Measurements from ENCODE around the gene TMEM151B. TPM values are rescaled to one million over a fixed set of nuclear protein-coding genes. Genes with fewer than 3 reads are reported as not detected.
"Not testable (repeated sequence)": the region's sequence is repeated elsewhere in the genome, so short reads cannot be mapped to it uniquely, and the experiment has no call there.

Gene TMEM151B
- total RNA-seq, 3 donors from 2014 or later (not counting 1 experiment from before 2014, with no cell fraction given) = not detected

GRCh38 chr6:44230034-44230675 lies 40.1 kb upstream of the TMEM151B start:
- H3K27me3 ChIP-seq (ENCODE audit: control insufficient read depth, insufficient read depth, low read length) = no peaks in the 10 kb centered on the region
- Mint-ChIP-seq H3K4me3 (no peak overlapping the region), H3K4me1 (no peaks in the 10 kb centered on the region), H3K27ac (no peak overlapping the region), H3K36me3 (no peaks in the 10 kb centered on the region), H3K27me3 (ENCODE audit: low read depth in 2 of 2) (no peaks in the 10 kb centered on the region), H3K9me3 (no peaks in the 10 kb centered on the region)
- intact Hi-C loops (cut with micrococcal nuclease) = no loop called here
- DNase-seq (no peak), ATAC-seq (no peak)
- no peak for TF ChIP-seq CTCF (IDR thresholded peaks at IDR 0.05)
- no peaks in the 10 kb centered on the region for H3K9me3 ChIP-seq (ENCODE audit: control insufficient read depth, insufficient read depth, low read length)
- WGBS (ENCODE audit: insufficient coverage) = 96% methylated on average over 9 of the region's 10 CpGs
- no peak overlapping the region for H3K4me3 ChIP-seq (ENCODE audit: low read length)
- no peaks in the 10 kb centered on the region for H3K36me3 ChIP-seq (ENCODE audit: control insufficient read depth, insufficient read depth, low read length)
- peaks cover 7% of the 10 kb centered on the region for H3K4me1 ChIP-seq (ENCODE audit: control insufficient read depth, insufficient read depth, low read length)
- H3K27ac ChIP-seq (ENCODE audit: low read length) = no peak overlapping the region

- H3K27ac ChIP-seq (ENCODE audit: low read length); H3K4me3 ChIP-seq (ENCODE audit: low read length); ATAC-seq; H3K27me3 ChIP-seq (ENCODE audit: control insufficient read depth, insufficient read depth, low read length); intact Hi-C loops (cut with micrococcal nuclease); H3K4me1 Mint-ChIP-seq; H3K27ac Mint-ChIP-seq; H3K4me3 Mint-ChIP-seq; H3K9me3 ChIP-seq (ENCODE audit: control insufficient read depth, insufficient read depth, low read length); H3K36me3 Mint-ChIP-seq; H3K27me3 Mint-ChIP-seq (ENCODE audit: low read depth in 2 of 2); DNase-seq; H3K9me3 Mint-ChIP-seq; H3K4me1 ChIP-seq (ENCODE audit: control insufficient read depth, insufficient read depth, low read length); H3K36me3 ChIP-seq (ENCODE audit: control insufficient read depth, insufficient read depth, low read length): not testable (repeated sequence)
- 83% methylated on average over 9 of the region's 9 CpGs for WGBS (ENCODE audit: insufficient coverage)
Measured at GRCh38 chr6:44231426-44231825, 38.8 kb upstream of the TMEM151B start.

- ATAC-seq = no peak
- H3K9me3 ChIP-seq (ENCODE audit: control insufficient read depth, insufficient read depth, low read length) = no peaks in the 10 kb centered on the region
- H3K4me1 ChIP-seq (ENCODE audit: control insufficient read depth, insufficient read depth, low read length) = peaks cover 17% of the 10 kb centered on the region
- Mint-ChIP-seq H3K9me3 (no peaks in the 10 kb centered on the region), H3K27me3 (ENCODE audit: low read depth in 2 of 2) (no peaks in the 10 kb centered on the region), H3K27ac (no peak overlapping the region), H3K36me3 (no peaks in the 10 kb centered on the region), H3K4me3 (peak overlapping the region; percentile 9), H3K4me1 (peaks cover 0 to 8% of the 10 kb centered on the region in 2 donors)
- WGBS (ENCODE audit: insufficient coverage) = 77% methylated on average over 15 of the region's 16 CpGs
- DNase-seq = no peak
- intact Hi-C loops (cut with micrococcal nuclease) = no loop called here
- TF ChIP-seq CTCF (IDR thresholded peaks at IDR 0.05) = no peak
- H3K36me3 ChIP-seq (ENCODE audit: control insufficient read depth, insufficient read depth, low read length) = no peaks in the 10 kb centered on the region
- H3K27me3 ChIP-seq (ENCODE audit: control insufficient read depth, insufficient read depth, low read length) = no peaks in the 10 kb centered on the region
- H3K27ac ChIP-seq (ENCODE audit: low read length) = no peak overlapping the region
- no peak overlapping the region for H3K4me3 ChIP-seq (ENCODE audit: low read length)
Measured at GRCh38 chr6:44232676-44233566, 37.3 kb upstream of the TMEM151B start.

- no peaks in the 10 kb centered on the region for H3K9me3 ChIP-seq (ENCODE audit: control insufficient read depth, insufficient read depth, low read length)
- intact Hi-C loops (cut with micrococcal nuclease) = no loop called here
- Mint-ChIP-seq H3K9me3 (no peaks in the 10 kb centered on the region), H3K36me3 (no peaks in the 10 kb centered on the region), H3K27me3 (ENCODE audit: low read depth in 2 of 2) (no peaks in the 10 kb centered on the region), H3K4me1 (peaks cover 7 to 15% of the 10 kb centered on the region in 2 donors), H3K4me3 (no peak overlapping the region), H3K27ac (peak overlapping the region in 1 of 2 donors; percentile 33)
- 80% methylated on average over 14 of the region's 14 CpGs for WGBS (ENCODE audit: insufficient coverage)
- DNase-seq = no peak
- no peak for ATAC-seq
- no peak for TF ChIP-seq CTCF (IDR thresholded peaks at IDR 0.05)
- no peak overlapping the region for H3K4me3 ChIP-seq (ENCODE audit: low read length)
- H3K36me3 ChIP-seq (ENCODE audit: control insufficient read depth, insufficient read depth, low read length) = no peaks in the 10 kb centered on the region
- no peak overlapping the region for H3K27ac ChIP-seq (ENCODE audit: low read length)
- peaks cover 20% of the 10 kb centered on the region for H3K4me1 ChIP-seq (ENCODE audit: control insufficient read depth, insufficient read depth, low read length)
- no peaks in the 10 kb centered on the region for H3K27me3 ChIP-seq (ENCODE audit: control insufficient read depth, insufficient read depth, low read length)
Measured at GRCh38 chr6:44233567-44234100, 36.6 kb upstream of the TMEM151B start.

Measured in natural killer cell (primary cell).